C4-2B (cell line): ENCODE measurements around the gene PTPRN2.

Experiments
- ZFX ChIP-seq: fragments of 450-650 bp; IDR thresholded peaks from 2 replicates; pipeline ENCODE4 v1.6.1; 2017
- TF ChIP-seq, protein P1 (sequence below): fragments of 450-650 bp; conservative IDR thresholded peaks from 2 replicates; pipeline ENCODE4 v1.5.1; 2017; ENCODE audit warnings: mild to moderate bottlenecking

- TF ChIP-seq, protein P1, sequence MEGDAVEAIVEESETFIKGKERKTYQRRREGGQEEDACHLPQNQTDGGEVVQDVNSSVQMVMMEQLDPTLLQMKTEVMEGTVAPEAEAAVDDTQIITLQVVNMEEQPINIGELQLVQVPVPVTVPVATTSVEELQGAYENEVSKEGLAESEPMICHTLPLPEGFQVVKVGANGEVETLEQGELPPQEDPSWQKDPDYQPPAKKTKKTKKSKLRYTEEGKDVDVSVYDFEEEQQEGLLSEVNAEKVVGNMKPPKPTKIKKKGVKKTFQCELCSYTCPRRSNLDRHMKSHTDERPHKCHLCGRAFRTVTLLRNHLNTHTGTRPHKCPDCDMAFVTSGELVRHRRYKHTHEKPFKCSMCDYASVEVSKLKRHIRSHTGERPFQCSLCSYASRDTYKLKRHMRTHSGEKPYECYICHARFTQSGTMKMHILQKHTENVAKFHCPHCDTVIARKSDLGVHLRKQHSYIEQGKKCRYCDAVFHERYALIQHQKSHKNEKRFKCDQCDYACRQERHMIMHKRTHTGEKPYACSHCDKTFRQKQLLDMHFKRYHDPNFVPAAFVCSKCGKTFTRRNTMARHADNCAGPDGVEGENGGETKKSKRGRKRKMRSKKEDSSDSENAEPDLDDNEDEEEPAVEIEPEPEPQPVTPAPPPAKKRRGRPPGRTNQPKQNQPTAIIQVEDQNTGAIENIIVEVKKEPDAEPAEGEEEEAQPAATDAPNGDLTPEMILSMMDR: no peak
- no peak for TF ChIP-seq ZFX
Measured at GRCh38 chr7:157874870-157875229, 712.8 kb downstream of the PTPRN2 start.
